DOHH2 (cell line): Measurements from ENCODE around the gene NAB2.

Source experiments
- EZH2phosphoT487 ChIP-seq: fragments of 200-600 bp; sonication (generic); IDR thresholded peaks from 2 replicates; pipeline ENCODE4 v1.6.1; 2017; ENCODE audit warnings: borderline replicate concordance, mild to moderate bottlenecking, antibody characterized with exemption, low read length, moderate library complexity, mixed read lengths
- TF ChIP-seq, protein P1 (sequence below): fragments of 200-600 bp; sonication (generic); IDR thresholded peaks from one replicate; pipeline ENCODE4 v1.5.1; 2014; ENCODE audit warnings: antibody characterized with exemption, mild to moderate bottlenecking, low read depth, low read length; ENCODE audit not compliant: poor library complexity, severe bottlenecking

DNA sequence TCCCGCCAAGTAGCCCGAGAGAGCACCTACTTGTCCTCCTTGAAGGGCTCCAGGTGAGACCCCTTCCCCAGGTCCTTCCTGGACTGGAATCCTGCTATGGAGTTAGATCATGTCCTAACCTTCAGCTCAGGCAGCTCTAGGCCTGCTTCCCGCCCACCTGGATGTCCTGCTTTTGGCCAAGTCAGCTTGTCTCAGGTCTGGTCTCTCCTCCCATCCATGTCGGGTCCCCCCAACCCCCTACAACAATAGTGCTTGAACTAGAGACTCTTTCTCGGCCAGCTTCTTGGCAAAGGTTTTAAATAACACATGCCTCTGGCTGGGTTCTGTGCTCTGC, 3.6 kb downstream of the NAB2 start:
- TF ChIP-seq, protein P1, sequence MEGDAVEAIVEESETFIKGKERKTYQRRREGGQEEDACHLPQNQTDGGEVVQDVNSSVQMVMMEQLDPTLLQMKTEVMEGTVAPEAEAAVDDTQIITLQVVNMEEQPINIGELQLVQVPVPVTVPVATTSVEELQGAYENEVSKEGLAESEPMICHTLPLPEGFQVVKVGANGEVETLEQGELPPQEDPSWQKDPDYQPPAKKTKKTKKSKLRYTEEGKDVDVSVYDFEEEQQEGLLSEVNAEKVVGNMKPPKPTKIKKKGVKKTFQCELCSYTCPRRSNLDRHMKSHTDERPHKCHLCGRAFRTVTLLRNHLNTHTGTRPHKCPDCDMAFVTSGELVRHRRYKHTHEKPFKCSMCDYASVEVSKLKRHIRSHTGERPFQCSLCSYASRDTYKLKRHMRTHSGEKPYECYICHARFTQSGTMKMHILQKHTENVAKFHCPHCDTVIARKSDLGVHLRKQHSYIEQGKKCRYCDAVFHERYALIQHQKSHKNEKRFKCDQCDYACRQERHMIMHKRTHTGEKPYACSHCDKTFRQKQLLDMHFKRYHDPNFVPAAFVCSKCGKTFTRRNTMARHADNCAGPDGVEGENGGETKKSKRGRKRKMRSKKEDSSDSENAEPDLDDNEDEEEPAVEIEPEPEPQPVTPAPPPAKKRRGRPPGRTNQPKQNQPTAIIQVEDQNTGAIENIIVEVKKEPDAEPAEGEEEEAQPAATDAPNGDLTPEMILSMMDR = no peak
- TF ChIP-seq EZH2phosphoT487 = no peak
